ENCODE data around the gene EPN1. TPM values are rescaled to one million over a fixed set of nuclear protein-coding genes. Genes with fewer than 3 reads are reported as not detected.
A peak's percentile ranks its signal among the peaks of the same experiment; 100 is the strongest.

Gene EPN1
- total and polyA plus RNA-seq, 9 of the 15 experiments (the other 6 are each of a cell fraction or from before 2014, with no cell fraction given): 0.08 to 138 (median 12.7) TPM

DNA sequence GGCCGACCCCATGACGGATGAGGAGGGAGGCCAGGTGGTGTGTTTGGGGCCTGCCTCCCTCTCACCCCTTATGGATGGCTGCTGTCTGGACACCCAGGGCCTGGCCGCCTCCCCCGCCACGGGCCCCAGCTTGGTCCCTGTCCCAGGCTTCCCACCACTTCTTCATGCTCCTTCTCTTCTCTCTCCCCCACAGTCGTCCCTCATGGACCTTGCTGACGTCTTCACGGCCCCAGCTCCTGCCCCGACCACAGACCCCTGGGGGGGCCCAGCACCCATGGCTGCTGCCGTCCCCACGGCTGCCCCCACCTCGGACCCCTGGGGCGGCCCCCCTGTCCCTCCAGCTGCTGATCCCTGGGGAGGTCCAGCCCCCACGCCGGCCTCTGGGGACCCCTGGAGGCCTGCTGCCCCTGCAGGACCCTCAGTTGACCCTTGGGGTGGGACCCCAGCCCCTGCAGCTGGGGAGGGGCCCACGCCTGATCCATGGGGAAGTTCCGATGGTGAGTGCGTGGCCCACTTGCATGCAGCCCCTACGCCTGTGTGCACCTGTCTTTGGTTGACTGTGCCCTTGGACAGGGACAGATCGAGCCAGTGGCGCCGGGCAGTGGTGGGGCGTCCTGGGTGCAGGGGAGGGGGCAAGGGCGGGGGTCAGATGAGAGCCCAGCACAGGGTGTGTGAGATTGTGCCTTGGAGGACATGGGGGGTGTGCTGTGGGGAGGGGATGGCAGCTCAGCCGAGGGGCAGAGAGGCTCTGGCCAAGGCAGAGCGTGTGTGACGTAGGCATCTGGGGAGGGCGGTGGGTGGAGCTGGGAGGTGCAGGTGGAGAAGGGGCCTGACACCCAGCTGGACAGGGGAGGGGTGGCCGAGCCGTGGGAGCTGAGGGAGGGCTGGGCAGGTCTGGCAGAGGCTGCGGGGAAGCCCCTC lies 16.8 kb downstream of the EPN1 start:
- in situ Hi-C loops (cut with MboI): no loop called here
- TF ChIP-seq PTBP1 (IDR thresholded peaks at IDR 0.05; ENCODE audit: low read depth, low read length): no peak
- TF ChIP-seq, protein P1, sequence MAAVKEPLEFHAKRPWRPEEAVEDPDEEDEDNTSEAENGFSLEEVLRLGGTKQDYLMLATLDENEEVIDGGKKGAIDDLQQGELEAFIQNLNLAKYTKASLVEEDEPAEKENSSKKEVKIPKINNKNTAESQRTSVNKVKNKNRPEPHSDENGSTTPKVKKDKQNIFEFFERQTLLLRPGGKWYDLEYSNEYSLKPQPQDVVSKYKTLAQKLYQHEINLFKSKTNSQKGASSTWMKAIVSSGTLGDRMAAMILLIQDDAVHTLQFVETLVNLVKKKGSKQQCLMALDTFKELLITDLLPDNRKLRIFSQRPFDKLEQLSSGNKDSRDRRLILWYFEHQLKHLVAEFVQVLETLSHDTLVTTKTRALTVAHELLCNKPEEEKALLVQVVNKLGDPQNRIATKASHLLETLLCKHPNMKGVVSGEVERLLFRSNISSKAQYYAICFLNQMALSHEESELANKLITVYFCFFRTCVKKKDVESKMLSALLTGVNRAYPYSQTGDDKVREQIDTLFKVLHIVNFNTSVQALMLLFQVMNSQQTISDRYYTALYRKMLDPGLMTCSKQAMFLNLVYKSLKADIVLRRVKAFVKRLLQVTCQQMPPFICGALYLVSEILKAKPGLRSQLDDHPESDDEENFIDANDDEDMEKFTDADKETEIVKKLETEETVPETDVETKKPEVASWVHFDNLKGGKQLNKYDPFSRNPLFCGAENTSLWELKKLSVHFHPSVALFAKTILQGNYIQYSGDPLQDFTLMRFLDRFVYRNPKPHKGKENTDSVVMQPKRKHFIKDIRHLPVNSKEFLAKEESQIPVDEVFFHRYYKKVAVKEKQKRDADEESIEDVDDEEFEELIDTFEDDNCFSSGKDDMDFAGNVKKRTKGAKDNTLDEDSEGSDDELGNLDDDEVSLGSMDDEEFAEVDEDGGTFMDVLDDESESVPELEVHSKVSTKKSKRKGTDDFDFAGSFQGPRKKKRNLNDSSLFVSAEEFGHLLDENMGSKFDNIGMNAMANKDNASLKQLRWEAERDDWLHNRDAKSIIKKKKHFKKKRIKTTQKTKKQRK (IDR thresholded peaks at IDR 0.05; ENCODE audit: borderline replicate concordance, low read depth, low read length): no peak
- TF ChIP-seq, protein P2, sequence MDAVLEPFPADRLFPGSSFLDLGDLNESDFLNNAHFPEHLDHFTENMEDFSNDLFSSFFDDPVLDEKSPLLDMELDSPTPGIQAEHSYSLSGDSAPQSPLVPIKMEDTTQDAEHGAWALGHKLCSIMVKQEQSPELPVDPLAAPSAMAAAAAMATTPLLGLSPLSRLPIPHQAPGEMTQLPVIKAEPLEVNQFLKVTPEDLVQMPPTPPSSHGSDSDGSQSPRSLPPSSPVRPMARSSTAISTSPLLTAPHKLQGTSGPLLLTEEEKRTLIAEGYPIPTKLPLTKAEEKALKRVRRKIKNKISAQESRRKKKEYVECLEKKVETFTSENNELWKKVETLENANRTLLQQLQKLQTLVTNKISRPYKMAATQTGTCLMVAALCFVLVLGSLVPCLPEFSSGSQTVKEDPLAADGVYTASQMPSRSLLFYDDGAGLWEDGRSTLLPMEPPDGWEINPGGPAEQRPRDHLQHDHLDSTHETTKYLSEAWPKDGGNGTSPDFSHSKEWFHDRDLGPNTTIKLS (IDR thresholded peaks at IDR 0.05; ENCODE audit: borderline replicate concordance, low read depth): no peak
- TF ChIP-seq POLR2G (IDR thresholded peaks at IDR 0.05; ENCODE audit: low read depth, low read length): peak; percentile 54
- no peak for TF ChIP-seq POLR2H (tag; IDR thresholded peaks at IDR 0.05; ENCODE audit: low read depth)
- peak; percentile 24 for TF ChIP-seq PCBP1 (IDR thresholded peaks at IDR 0.05; ENCODE audit: low read depth, low read length, poor library complexity, severe bottlenecking)
- TF ChIP-seq U2AF2 (optimal IDR thresholded peaks at IDR 0.05; ENCODE audit: low read depth, low read length): no peak
- no peak for TF ChIP-seq XRCC3 (IDR thresholded peaks at IDR 0.05)
- no peak for TF ChIP-seq TCFL5 (CRISPR knock-in tag; conservative IDR thresholded peaks at IDR 0.05)
- TF ChIP-seq ZBTB34 (CRISPR knock-in tag; IDR thresholded peaks at IDR 0.05): no peak
- TF ChIP-seq RBBP5 (IDR thresholded peaks at IDR 0.05; ENCODE audit: borderline replicate concordance, insufficient read depth, low read length, poor library complexity, severe bottlenecking): no peak
- TF ChIP-seq RBFOX2 (IDR thresholded peaks at IDR 0.05; ENCODE audit: low read depth, low read length): peak; percentile 14; the same call in 1 of the 2 replicates

More for the DNA sequence above, 16.8 kb downstream of the EPN1 start:
- Histone ChIP-seq H3K4me3 (no peak overlapping the region), H3K9ac (ENCODE audit: insufficient read depth in 1 of 2, low read depth in 2 of 2, low read length in 2 of 2) (no peak overlapping the region; a peak in 1 of 4 replicates), H3K4me1 (replicated peaks in 1 of 2; ENCODE audit: control insufficient read depth in 2 of 2, insufficient read depth in 2 of 2, low read length in 2 of 2) (peaks cover 0 to 49% of the 10 kb centered on the region in 2 experiments; a peak in 3 of 5 replicates), H3K4me2 (ENCODE audit: insufficient read depth, low read length) (no peak overlapping the region), H3K27me3 (ENCODE audit: control insufficient read depth in 2 of 2, insufficient read depth in 2 of 2, low read length in 2 of 2) (no peaks in the 10 kb centered on the region), H3K9me3 (replicated peaks; ENCODE audit: control insufficient read depth, insufficient read depth, low read depth, low read length) (no peaks in the 10 kb centered on the region), H2AFZ (ENCODE audit: low read depth, low read length) (no peak overlapping the region), H4K20me1 (replicated peaks; ENCODE audit: control insufficient read depth, insufficient read depth, low read length) (peaks cover 20% of the 10 kb centered on the region), H3K27ac (ENCODE audit: extremely low read depth, low read depth, low read length) (no peak overlapping the region), H3K79me2 (ENCODE audit: control insufficient read depth, insufficient read depth, low read length) (no peaks in the 10 kb centered on the region), H3K9me1 (ENCODE audit: control insufficient read depth, insufficient read depth, low read length) (no peaks in the 10 kb centered on the region), H3K36me3 (ENCODE audit: control insufficient read depth, insufficient read depth, low read length) (peaks cover 92% of the 10 kb centered on the region; the same call in 2 of the 3 replicates)
- no peak for DNase-seq (ENCODE audit: extremely low read depth in 1 of 4, low spot score in 3 of 4)
- ChIA-PET POLR2A (interaction anchor here (0.7 to 1.2 kb wide), 2 partner anchors 11 to 55 kb away, joined by 3 to 5 read pairs; no protein-coding TSS in a partner anchor), CTCF (ENCODE audit: low intra/inter-chr PET ratio) (no interaction called here)
- intact Hi-C loops (cut with micrococcal nuclease): no loop called here
- no TSS peak for BruUV-seq (replicated peaks)
- no peak for ATAC-seq
- no peak for FAIRE-seq
- WGBS (ENCODE audit: insufficient coverage, low coverage, missing lambda C conversion rate): 92% methylated on average over 24 of the region's 31 CpGs
